HG03064 (cell line): ENCODE results near the gene RBM44.
"Not testable (repeated sequence)": the region's sequence is repeated elsewhere in the genome, so short reads cannot be mapped to it uniquely, and the experiment has no call there.

Experiments used
- ATAC-seq: cut with Tn5 transposase; IDR thresholded peaks from one replicate; pipeline ENCODE4 v1.9.1; 2021; ENCODE audit warnings: low read depth; ENCODE audit not compliant: unreplicated experiment

Gene RBM44, protein sequence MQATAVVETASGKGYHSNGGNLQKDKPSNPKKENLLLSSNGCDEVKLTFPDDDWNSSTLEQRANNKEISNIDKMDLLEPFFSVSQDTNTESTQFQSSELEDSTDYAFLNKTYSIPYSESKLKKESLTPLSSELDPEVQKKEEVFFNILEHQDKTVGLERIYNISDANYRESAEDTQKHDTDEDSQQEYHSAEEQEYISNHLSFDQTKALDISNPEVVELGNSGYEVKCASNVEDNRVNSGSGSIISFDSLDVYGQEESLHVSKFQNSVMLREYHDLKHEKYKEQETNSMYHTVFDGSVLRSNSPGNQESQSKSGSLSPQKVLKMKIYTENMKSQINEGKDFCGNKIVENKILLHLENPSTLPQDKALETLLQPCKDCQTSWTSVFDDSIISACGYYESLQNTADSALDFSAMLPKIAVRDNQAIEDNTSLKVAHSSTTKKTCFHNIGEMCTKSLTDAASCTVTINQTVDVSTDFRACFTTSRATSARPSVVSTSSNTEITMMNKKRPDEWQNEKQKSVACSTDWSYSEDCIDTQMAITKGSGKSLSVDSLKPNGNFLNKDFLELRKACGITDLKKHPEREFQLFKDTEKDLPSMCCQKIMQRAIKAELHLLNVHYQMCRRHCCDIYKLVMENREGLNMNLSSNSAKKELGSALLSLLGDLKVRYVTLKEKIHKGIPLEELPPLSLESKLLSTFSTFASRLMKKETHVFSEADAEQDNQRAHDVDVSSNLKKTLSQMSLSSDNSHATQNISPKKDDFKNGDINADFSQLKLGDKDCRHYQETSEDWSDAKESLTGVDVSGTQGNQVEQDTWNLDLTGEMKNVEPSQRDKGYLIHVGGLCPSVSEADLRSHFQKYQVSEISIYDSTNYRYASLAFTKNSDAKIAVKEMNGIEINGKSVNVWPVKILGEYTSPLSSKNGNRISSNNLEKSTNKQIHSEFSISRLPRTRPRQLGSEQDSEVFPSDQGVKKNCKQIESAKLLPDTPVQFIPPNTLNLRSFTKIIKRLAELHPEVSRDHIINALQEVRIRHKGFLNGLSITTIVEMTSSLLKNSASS

DNA sequence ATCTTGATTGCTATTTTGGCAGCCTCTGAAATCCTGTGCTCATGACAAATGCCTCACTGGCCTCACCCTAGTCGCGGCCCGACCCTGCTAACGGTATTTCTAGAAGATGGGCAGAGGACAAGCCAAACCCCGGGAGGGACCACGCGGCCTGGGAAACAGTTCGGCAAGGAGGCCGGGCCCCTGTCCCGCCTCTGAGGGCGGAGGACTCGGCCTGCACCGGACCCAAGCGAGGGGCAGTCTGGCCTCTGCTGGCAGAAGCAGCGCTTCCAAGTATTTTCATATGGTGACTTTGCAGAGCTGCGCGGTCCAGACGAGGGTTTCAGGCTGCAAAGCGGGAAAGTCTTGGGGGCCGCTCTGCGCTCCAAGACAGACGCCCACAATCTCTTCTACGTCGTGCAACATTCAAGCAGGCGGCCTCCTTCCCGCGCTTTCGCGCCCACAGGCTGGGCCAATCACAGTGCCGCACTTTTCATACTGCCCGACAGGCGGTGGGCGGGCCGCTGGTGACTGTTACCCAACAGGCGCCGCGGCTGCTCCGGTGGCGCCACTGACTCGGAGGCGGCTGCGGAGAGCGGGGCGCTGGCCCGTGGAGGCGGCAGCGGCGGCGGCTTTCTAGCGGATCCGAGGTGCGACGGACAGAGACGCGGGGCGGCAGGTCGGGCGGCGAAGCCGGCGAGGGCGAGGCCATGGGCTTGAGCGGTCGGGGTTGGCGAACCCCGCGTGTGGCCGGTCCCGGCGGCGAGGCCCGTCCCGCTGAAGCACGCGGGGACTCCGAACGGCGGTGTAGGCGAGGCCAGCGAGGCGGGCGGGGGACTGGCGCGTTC is at the start of gene RBM44:
RBM44 (plus strand) TSS at position 544 of the 824 bp plus-strand sequence. CDS start 14,831 bp downstream, outside the sequence.
- no peak for ATAC-seq

DNA sequence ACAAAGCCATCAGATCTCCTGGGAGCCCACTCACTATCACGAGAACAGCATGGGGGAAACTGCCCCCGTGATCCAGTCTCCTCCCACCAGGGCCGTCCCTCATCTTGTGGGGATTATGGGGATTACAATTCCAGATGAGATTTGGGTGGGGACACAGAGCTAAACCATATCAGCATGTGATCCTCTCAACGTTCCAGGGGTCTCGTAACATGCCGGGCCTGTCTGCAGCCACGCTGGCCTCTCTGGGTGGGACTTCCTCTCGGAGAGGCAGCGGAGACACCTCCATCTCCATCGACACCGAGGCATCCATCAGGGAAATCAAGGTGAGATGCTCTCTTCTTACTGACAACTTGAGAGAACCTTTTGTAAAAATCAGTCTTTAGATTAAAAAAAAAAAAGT is 49.6 kb upstream of the RBM44 start:
- no peak for ATAC-seq

DNA sequence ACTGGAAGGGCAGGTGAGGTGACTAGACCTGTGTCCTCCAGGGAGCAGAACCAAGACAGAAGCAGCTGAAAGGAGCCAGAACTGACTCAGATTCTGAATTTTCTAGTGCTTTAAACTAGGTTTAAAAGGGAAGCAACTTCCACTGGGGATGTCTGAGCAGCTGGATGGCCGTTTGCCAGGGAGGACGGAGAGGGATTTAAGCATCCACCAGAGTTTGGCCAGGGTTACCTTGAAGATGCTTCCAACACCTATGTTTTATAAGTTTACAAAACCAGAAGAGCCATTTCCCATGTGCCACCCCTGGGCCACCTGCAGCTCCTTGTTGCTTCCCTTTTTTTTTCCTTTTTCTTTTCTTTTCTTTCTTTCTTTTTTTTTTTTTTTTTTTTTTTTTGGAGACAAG is 48.6 kb upstream of the RBM44 start:
- ATAC-seq, result no peak

DNA sequence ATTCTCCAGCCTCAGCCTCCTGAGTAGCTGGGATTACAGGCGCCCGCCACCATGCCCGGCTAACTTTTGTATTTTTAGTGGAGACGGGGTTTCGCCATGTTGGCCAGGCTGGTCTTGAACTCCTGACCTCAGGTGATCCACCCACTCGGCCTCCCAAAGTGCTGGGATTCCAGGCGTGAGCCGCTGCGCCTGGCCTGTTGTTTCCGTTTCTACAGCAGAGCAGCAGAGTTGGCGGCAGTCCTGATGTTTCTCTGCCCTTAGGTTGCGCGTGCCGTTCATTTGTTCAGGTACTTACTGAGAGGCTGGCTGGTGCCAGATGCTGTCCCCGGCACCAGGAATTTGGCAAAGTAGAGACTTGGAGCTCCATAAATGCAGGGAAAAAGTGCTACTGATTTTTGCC is 48.1 kb upstream of the RBM44 start:
- not testable (repeated sequence) for ATAC-seq

DNA sequence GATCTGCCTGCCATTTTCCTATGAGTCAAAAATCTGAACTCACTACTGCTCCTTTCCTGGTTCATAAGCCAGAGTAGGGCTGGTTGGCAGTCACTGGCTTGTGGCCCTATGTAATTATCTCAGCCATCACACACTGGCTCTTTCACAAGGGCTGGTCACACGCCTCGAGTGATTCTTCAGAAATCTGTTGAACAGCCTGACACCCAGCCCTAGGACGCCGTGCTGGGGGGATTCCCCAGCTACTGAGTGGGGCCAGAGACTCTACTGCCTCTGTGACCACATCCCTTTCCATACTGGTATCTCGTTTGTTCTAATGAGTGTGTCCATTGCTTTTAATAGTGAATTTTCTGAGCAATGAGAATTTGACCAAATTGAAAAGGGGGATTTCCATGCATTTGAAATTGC is 45.8 kb upstream of the RBM44 start:
- ATAC-seq, result peak; percentile 92

DNA sequence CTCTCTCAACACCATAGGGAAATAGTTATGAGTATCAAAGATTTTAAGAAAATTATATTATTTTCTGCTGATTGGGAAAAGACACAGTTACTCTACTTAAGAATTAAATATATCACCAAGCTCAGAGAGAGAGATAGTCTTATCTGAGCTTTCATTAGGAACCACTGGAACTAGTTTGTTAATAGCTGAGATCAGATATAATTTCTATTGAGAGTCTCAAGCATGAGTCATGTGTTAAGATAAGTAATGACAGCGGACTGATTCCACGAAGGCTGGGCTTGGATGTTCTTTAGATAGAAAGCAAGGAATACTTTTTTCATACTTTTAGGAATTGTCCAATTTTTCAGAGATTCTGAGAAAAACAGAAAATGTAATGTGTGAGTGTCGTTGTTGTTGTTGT is 44.4 kb upstream of the RBM44 start:
- no peak for ATAC-seq

DNA sequence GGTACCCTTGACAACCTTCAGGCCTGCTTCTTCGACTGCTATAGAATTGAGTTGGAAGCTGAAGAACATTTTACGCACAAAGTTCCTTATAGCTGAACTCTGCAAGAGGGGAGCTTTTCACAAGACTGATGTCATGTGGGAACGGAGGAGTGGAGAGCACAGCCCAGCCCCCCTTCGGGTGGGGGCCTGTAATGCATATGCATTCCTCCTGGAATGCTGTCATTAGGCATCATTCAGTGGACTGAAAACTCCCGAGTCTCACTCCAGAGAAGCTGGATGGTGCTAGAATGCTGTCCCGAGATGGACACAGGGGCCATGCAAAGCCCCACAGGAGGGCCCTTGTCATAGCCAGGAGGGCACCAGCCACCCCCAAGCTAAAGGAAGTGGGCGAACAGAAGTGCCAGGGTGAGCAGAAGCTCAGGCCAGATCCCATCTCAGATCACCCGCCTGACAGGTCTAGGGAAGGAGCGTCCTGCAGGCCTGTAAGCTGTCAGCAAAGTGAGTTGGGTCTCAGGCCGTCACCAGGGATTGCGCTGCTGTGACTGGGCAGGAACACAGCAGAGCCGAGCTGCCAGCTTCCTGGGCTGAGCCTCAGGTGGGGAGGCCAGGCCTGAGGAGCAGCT is 43.8 kb upstream of the RBM44 start:
- no peak for ATAC-seq

DNA sequence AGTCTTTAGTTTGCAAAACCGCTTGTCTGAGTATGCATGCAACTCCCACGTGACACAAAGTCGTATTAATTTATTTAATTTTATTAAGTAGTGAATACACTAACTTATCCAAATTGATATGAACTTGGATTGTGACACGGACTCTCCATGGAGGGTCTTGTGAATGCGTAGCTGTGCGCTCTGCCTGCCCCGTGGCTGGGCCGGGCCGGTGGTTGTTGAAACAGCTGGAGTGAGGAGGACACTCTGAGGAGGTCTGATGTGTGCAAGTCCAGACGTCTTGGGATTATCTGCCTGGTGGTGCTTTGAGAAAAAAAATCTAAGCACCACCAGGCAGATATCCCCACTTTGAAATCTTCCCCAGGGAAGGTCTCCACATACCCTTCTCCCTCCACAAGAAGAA is 41.0 kb upstream of the RBM44 start:
- no peak for ATAC-seq

DNA sequence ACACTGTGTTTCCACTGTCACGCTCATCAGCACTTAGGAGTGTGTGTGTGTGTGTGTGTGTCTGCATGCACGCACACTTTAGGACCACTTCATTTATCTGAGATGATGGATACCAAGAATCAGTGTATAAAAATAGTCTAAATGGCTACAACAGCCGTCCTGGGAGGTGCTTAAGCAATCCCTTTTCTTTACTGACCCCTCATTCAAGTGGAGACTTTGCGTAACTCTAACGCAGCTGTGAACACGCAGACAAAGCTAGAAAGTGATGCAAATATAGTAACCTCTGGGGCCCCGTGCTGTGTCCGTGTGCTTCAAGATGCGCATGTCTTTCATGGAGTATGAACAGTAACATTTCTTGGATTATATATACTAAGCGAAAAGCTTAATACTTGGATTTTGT is 40.4 kb upstream of the RBM44 start:
- ATAC-seq, result no peak

DNA sequence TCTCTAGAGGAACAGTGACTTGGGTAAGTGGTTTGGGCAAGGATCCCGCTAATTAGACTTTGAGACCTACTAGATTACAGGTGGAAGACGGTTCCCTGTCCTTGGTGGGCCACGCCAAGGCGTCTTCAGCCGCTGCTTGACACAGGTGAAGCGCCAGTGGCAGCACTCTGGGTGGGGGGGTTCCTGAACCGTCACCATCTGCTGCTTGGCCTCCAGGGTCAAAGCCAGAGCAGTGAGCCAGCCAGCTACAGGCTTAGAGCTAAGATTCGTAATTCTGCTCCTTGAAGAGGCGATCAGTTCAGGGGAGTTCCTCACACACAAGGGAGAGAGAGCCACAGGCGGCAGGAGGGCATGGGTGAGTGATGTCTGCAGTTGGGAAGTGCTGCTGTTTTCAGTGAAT is 39.4 kb upstream of the RBM44 start:
- ATAC-seq, result no peak

DNA sequence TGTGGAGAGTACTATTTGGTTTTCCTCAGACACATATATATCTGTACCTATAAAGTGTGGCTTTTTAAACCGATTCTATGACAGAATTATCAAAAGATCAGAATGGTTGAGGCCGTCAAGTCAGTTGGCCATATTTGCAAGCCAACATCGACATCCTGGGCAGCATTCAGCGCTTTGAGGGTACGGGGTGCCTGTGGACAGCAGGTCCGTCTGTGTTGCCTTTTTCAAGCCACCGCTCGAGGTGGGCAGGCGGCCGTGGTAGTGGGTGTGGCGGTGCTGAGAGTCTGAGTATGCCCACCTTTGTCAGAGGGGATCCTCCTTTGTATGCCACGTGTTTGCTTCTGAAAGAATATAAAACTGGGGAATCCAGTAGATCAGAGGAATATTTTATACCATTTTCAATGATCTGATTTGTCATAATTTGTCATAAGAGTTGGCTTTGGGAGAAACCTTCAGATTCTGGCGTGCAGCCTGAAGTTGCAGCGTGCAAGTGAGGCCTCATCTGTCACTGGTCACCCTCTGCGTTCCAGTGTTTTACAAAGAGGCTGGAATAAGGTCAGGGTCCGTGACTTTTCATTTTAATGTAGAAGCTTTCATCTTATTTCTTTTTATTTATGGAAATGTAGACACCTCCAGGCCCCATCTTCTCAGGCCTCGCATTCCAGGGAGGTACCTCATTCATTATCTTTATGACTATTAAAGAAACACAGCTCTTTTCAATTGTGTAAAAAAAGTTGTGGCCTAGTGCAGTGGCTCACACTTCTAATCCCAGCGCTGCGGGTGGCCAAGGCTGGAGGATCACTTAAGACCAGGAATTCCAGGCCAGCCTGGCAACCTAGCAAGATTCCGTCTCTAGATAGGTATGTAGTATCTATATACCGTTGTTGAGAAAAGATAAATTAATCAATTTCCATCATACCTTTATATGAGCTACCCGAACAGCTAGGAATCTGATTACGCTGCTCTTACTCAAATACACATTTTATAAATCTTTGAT is 37.8 kb upstream of the RBM44 start:
- ATAC-seq, result no peak

DNA sequence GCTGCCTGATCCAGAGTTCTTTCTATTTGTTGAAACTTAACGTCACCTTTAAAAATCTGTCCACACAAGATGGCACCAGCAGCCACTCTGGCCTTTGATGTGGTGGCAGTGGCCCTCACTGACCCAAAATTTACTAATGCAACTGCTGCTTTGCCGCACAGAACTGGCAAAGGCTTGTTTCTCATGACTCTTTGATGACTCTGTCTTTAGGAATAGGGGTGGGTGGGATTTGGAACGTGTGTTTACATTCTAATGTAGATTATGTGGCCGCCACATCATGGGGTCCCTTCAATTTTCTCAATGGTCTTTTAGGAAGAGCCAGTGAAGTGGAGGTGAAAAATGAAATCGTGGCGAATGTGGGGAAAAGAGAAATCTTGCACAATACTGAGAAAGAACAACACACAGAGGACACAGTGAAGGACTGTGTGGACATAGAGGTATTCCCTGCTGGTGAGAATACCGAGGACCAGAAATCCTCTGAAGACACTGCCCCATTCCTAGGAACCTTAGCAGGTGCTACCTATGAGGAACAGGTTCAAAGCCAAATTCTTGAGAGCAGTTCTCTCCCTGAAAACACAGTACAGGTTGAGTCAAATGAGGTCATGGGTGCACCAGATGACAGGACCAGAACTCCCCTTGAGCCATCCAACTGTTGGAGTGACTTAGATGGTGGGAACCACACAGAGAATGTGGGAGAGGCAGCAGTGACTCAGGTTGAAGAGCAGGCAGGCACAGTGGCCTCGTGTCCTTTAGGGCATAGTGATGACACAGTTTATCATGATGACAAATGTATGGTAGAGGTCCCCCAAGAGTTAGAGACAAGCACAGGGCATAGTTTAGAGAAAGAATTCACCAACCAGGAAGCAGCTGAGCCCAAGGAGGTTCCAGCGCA is 36.0 kb upstream of the RBM44 start:
- ATAC-seq, result not testable (repeated sequence)

DNA sequence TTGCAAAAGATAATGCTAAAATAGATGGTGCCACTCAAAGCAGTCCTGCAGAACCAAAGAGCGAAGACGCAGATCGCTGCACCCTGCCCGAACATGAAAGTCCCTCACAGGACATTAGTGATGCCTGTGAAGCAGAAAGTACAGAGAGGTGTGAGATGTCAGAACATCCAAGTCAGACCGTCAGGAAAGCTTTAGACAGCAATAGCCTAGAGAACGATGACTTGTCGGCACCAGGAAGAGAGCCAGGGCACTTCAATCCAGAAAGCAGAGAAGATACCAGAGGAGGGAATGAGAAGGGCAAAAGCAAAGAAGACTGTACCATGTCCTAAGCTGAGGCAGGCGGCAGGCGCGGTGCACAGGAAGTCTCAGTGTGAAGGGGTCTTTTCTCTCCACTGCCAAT is 34.8 kb upstream of the RBM44 start:
- no peak for ATAC-seq

DNA sequence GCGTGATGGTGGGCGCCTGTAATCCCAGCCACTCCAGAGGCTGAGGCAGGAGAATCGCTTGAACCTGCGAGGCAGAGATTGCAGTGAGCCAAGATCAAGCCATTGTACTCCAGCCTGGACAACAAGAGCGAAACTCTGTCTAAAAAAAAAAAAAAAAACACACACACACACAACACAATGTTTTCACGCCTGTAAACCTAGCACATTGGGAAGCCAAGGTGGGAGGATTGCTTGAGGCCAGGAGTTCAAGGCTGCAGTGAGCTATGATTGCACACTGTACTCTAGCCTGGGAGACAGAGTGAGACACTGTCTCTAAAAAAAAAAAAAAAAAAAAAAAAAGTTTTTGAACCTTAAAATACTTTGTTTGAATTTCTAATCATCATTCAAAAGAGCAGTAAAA is 33.5 kb upstream of the RBM44 start:
- not testable (repeated sequence) for ATAC-seq

DNA sequence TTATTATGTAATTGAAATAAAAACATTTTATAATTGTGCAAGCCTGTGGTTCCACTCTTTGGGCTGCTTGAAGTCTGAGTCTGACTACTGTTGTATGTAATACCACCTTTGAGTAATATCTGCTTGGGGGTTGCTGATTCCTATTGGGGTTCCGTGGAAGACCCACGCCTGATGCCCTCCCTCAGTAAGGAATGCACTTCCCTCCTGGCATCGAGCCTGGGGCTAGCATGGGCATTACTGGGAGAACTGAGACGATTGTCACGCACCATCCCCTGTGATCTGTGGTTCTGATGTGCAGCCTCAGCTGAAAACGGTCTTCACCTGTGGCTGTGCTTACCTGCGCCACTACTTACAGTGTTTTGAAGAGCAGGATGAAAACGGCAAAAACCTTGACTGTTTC is 32.7 kb upstream of the RBM44 start:
- no peak for ATAC-seq

DNA sequence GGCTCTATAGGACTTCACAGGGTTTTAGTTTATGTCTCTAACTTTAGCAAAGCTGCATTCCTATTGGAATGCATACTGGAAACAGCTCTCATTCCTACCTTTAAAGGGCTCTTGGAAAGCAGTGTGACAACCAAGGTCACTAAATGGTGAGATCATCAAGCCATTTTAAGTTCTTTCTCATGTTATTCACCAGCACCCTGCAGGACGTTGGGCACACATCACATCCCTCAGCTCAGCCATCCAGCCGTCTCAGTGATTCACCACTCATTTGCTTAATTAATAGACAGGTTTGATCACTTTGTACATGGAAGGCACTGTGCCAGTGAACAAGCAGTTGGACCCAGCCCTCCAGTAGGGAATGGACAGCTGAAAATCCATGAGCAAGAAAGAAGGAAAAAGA is 32.2 kb upstream of the RBM44 start:
- no peak for ATAC-seq

DNA sequence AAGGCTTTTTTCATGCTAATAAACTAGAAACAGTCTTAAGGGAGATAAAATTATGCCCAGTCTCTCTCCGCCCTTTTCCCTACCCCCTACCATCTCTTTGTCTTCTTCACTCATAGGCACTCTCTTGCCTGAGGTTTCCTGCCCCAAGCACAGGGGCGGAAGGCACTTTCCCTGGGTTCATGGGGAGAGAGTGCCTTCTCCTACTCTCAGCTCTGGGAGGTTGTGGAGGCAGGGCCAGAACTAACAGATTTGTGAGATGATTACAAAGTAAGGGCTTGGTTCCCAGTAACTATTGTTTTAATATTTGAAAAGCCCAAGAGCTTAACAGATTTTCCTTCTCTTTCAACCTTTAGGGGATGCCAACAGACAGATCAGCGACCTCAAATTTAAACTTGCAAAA is 26.1 kb upstream of the RBM44 start:
- no peak for ATAC-seq

DNA sequence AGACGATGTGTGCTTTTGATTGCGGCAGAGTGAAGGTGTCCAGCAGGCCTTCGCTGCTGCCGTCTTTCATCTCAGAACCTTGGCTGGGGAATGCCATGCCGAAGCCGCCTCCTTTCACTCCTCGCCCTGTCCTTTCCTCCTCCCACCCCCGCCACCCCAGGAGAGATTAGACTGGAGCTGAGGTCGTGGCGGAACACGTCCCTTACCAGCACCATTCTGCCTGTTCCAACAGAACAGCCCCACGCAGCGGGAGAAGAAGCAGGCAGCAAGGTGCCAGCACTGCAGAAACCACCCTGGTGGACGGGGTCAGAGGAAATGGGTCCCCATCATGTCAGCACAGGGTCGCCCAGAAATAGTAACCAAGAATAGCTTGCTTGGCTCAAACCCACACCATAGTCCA is 24.8 kb upstream of the RBM44 start:
- no peak for ATAC-seq
